ENCODE data around the gene LMCD1.

LMCD1 gene

DNA sequence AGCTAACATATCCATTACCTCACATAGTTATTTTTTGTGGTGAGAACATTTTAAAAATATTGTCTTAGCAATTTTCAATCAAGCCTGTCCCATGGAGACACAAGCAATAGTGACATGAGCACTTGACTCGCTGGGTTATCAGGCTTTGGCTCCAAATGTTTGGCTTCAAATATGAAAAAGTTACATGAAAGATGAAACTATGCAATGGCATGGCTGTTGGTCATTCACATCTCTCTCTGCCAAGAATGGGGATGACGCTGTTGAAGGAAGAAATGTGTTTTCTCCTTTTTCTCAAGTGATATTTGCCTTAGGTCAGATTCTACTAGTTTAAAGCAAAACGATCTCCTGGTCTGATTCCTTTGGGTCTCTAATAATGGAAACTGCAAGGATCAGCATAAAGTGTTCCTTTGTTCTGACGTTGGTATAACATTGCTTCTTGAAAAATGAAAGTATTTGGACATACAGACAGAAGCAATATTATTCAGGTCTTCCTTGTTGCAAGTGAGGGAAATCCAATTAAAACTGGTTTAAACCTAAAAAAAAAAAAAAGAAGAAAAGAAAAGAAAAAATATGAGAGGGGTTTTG is 71.8 kb downstream of the LMCD1 start:
- TF ChIP-seq, protein P1, sequence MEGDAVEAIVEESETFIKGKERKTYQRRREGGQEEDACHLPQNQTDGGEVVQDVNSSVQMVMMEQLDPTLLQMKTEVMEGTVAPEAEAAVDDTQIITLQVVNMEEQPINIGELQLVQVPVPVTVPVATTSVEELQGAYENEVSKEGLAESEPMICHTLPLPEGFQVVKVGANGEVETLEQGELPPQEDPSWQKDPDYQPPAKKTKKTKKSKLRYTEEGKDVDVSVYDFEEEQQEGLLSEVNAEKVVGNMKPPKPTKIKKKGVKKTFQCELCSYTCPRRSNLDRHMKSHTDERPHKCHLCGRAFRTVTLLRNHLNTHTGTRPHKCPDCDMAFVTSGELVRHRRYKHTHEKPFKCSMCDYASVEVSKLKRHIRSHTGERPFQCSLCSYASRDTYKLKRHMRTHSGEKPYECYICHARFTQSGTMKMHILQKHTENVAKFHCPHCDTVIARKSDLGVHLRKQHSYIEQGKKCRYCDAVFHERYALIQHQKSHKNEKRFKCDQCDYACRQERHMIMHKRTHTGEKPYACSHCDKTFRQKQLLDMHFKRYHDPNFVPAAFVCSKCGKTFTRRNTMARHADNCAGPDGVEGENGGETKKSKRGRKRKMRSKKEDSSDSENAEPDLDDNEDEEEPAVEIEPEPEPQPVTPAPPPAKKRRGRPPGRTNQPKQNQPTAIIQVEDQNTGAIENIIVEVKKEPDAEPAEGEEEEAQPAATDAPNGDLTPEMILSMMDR (IDR thresholded peaks at IDR 0.05; ENCODE audit: low read depth, low read length), result no peak
- DNase-seq (ENCODE audit: extremely low read depth, low read depth), result no peak

DNA sequence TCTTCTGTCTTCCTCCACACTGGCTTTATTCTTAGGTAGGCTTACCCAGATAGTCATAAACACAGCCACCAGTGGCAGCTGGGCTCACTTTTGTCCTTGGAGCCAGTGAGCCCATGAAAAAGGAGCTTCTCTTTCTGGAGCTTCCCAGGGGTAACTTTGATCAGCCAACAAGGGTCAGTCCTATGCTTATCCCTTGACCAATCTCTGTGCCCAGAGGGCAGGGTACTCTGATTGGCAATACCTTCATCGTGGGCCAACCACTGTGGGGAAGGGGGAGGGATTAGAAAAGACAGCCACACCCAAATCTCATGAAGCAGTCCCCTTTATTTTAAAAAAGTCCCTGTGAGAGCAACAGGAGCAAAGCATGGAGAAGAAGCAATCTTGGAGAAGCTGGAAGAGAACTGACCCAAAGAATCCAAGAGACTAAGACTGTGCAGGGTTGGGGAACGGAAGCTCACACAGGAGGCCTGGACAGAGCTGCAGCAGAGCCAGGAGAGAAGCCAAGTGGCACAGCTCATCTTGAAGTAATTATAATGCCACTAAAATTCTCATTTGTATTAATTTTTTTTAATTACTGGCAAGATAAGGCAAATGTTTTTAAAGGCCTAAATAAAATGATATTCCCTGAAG is 72.5 kb downstream of the LMCD1 start:
- DNase-seq (ENCODE audit: extremely low read depth, low read depth), result no peak
- TF ChIP-seq, protein P1 (IDR thresholded peaks at IDR 0.05; ENCODE audit: low read depth, low read length), result no peak

DNA sequence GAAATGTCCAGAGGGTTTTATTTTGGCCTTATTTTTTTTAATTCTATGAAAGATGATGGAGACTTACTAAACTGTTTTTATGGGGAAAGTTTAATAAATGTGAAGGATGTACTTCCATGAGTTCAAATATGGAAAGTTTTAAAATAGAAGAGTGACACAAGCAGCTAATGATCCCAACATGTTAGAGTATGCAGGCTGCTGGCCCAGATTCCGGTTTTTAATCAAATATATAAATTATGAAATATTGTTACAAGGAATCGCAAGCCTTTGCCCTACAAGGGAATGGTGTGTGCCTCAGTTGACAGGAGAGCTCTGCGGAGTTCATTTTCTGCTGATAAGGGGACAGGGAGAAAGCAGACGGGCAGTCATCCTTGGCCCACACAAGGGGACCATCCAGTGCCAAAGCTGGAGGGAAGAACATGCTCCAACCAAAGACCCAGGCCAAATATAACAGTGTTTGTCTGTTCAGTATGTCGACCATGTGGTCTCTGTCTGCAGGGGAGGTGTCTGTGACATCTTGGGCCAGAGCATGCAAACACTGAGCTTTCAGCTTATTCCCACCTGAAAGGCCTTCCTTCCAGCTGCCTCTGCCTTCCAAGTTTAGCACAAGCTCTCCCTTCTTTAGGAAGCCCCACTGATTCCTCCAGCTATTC is 73.2 kb downstream of the LMCD1 start:
- TF ChIP-seq, protein P1 (IDR thresholded peaks at IDR 0.05; ENCODE audit: low read depth, low read length), result no peak
- DNase-seq (ENCODE audit: extremely low read depth, low read depth), result no peak

DNA sequence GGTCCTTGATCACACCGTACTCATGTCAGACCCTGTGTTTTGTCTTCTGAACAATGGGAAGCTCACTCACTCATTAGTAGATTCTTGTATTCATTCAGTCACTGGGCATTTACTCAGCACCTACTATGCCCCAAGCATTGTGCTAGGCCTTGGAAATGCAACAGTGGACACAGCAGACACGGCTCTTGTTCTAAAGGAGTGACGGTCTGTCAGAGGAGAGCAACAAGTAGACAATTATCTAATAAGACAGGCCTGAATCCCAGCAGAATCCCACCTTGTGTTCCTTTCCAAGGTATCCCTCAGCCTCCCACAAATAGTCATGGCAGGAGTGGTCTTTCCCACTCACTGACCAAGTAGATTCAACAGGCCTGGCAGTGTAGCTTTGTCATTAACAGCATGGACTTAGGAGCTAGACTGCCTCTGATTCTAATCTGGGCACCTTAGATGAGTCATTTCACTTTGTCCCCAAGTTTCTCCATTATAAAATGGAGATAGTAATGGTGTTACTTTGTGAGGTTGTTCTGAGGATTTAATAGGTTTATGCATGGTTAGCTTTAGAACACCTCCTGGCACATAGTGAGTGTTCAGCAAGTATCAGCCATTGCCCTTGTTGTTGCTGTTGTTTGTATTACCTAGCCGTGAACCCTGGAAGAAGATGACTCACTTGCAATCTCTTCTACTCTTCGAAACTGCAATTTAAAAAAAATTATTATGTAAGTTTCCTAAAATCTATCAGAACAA is 73.9 kb downstream of the LMCD1 start:
- DNase-seq (ENCODE audit: extremely low read depth, low read depth), result no peak
- TF ChIP-seq, protein P1 (IDR thresholded peaks at IDR 0.05; ENCODE audit: low read depth, low read length), result no peak

DNA sequence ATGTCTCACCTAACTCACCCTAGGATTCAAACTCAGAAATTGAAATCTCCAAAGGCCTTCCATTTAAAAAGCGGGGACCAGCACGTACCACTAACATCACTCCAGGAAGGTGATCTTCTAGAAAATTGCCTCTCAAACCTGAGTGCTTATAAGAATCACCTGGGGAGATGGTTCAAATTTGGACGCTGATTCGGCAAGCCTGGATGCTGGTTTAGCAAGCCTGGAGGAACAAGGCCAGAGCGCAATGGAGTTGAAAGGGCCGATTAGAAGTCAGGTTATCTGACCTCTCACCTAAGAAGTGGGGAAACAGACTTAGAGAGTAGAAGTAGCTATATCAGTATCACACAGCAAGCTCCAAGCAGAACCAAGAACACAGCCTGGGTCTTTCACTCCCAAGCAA is 74.8 kb downstream of the LMCD1 start:
- DNase-seq (ENCODE audit: extremely low read depth, low read depth), result no peak
- TF ChIP-seq, protein P1 (IDR thresholded peaks at IDR 0.05; ENCODE audit: low read depth, low read length), result no peak

DNA sequence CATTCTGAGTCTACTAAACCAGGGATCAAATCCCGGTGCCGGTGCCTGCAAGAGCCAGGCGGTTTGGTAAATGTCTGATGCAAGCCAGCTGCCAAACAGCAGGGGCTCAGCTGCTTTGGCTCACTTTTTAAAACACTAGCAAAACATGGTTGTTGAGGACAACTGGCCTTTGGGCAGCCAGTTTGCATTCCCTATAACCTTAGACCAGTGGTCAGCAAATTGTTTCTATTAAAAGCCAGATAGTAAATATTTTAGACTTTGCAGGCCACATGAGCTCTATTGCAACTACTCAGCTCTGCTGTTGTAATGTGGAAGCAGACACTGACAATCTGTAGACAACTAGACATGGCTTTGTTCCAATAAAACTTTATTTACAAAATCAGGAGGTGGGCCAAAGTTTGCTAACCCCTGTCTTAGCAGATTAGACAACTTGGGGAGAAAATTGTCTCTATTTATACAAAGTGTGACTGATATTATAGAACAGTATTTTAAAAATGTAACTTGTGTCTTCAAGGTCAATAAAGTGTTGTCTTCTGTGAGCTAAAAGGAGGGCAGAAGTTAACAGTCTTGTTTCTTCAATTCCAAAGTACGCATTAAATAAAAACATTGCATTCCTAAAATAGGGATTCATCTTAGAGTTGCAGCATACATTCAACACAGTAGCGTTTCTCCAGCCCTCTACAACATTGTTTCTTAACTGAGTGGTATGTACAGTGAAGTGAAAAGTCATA is 75.4 kb downstream of the LMCD1 start:
- TF ChIP-seq, protein P1 (IDR thresholded peaks at IDR 0.05; ENCODE audit: low read depth, low read length), result no peak
- peak; percentile 54 for DNase-seq (ENCODE audit: extremely low read depth, low read depth)

Measured in AG09319 (cell line).